Gastrocnemius medialis (tissue), 4 donors: ENCODE data around the gene FBXL19.

ENCODE experiments used
- POLR2A ChIP-seq, 2 donors: fragments of 450-650 bp; IDR thresholded peaks; one replicate each; pipeline ENCODE4 v1.6.1; 2017; ENCODE audit warnings: antibody characterized with exemption in 2 of 2, mild to moderate bottlenecking in 2 of 2, moderate library complexity in 2 of 2
- TF ChIP-seq, protein P1 (sequence below), 5 experiments: fragments of 450-650 bp in 3 of 5; fragments of 200-600 bp in 2 of 5; sonication (generic) in 2 of 5; IDR thresholded peaks in 4 of 5; conservative IDR thresholded peaks in 1 of 5; 1 replicate in 4 of 5; 2 replicates in 1 of 5; pipeline ENCODE4 v1.5.1; 2016 to 2019; ENCODE audit warnings: antibody characterized with exemption in 5 of 5, mild to moderate bottlenecking in 3 of 5, moderate library complexity in 3 of 5

DNA sequence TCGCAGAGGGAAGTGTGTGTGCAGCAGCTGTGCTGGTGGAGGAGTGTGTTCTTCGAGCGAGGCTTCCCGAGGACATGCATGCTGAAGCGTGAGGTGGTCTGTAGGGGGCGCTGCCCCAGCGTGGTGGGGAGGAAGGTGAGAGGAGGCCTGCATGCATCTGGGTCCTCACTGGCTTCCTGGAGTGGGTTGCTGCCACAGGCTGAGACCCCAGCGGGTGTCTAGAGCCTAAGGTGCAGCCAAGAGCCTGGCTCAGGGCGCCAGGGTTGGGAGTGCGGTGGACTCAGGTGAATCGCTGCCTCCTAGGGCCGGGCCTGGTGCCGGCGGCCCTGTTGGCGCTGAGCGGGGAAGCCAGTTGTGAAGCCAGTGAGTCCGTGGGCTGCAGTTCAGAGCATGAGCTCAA, 54.1 kb downstream of the FBXL19 start:
- TF ChIP-seq, protein P1, sequence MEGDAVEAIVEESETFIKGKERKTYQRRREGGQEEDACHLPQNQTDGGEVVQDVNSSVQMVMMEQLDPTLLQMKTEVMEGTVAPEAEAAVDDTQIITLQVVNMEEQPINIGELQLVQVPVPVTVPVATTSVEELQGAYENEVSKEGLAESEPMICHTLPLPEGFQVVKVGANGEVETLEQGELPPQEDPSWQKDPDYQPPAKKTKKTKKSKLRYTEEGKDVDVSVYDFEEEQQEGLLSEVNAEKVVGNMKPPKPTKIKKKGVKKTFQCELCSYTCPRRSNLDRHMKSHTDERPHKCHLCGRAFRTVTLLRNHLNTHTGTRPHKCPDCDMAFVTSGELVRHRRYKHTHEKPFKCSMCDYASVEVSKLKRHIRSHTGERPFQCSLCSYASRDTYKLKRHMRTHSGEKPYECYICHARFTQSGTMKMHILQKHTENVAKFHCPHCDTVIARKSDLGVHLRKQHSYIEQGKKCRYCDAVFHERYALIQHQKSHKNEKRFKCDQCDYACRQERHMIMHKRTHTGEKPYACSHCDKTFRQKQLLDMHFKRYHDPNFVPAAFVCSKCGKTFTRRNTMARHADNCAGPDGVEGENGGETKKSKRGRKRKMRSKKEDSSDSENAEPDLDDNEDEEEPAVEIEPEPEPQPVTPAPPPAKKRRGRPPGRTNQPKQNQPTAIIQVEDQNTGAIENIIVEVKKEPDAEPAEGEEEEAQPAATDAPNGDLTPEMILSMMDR (IDR thresholded peaks at IDR 0.05 in 4 of 5, conservative IDR thresholded peaks at IDR 0.05 in 1 of 5), result no peak
- TF ChIP-seq POLR2A (IDR thresholded peaks at IDR 0.05), result no peak
